Measurements from ENCODE around the gene CYB5D1.

DNA sequence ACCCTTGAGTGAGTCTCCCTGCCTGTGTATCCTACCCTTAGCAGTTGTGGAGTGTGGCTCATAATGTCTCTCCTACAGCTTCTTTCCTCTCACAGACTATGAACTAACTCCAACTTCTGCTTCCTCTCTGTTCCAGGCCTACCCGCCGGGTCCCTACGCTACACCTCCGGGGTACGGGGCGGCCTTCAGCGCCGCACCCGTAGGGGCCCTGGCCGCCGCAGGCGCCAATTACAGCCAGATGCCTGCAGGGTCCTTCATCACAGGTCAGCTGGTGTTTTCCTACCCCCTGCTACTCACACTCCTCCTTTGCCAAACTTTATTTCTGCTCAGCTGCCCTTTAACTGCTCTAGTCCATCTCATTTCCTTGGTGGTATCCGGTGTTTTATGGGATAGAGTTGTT, 52.9 kb downstream of the CYB5D1 start:
- TF ChIP-seq CTCF (IDR thresholded peaks at IDR 0.05) (no peak), POLR2A (IDR thresholded peaks at IDR 0.05) (no peak)

Measured in thyroid gland (tissue), 4 donors.